MCF 10A (cell line): Measurements from ENCODE around the gene AKAP13. TPM values are rescaled to one million over a fixed set of nuclear protein-coding genes. Genes with fewer than 3 reads are reported as not detected.

Experiments used
- BruUV-seq: library from RNA; stranded (reverse); fragments of 400-500 nt; replicated peaks from 2 replicates; lab custom pipeline; 2021; lab: Mats Ljungman, UMichigan
- CTCF ChIA-PET: fragments of 300-600 bp; sonication (Branson Sonifier 250); formaldehyde crosslinking; extraction: SDS; loops from one replicate; lab custom pipeline; 2021; ENCODE audit warnings: antibody characterized with exemption, inconsistent platforms; lab: Yijun Ruan, JAX
- POLR2A ChIA-PET: fragments of 300-600, 350-650 bp; sonication (Branson Sonifier 250); formaldehyde crosslinking; extraction: SDS; loops from one replicate; lab custom pipeline; 2020; ENCODE audit warnings: antibody characterized with exemption, inconsistent platforms; lab: Yijun Ruan, JAX
- DNase-seq: peaks from one replicate; pipeline ENCODE4 v3.0.0-alpha.2; 2018; ENCODE audit not compliant: unreplicated experiment
- H3K27ac Mint-ChIP-seq: one replicate; pipeline ENCODE4 v1.8.0; 2022; ENCODE audit warnings: mild to moderate bottlenecking, low read depth, mixed read lengths; ENCODE audit not compliant: unreplicated experiment
- H3K27me3 Mint-ChIP-seq: one replicate; pipeline ENCODE4 v1.8.0; 2022; ENCODE audit warnings: mixed read lengths; ENCODE audit not compliant: insufficient read depth, unreplicated experiment
- H3K36me3 Mint-ChIP-seq: one replicate; pipeline ENCODE4 v1.8.0; 2022; ENCODE audit warnings: mild to moderate bottlenecking, moderate library complexity, mixed read lengths; ENCODE audit not compliant: insufficient read depth, unreplicated experiment
- H3K4me1 Mint-ChIP-seq: one replicate; pipeline ENCODE4 v1.8.0; 2022; ENCODE audit warnings: mixed read lengths; ENCODE audit not compliant: insufficient read depth, unreplicated experiment
- H3K4me3 Mint-ChIP-seq: one replicate; pipeline ENCODE4 v1.8.0; 2022; ENCODE audit warnings: mild to moderate bottlenecking, moderate library complexity, mixed read lengths; ENCODE audit not compliant: unreplicated experiment
- H3K9me3 Mint-ChIP-seq: one replicate; pipeline ENCODE4 v1.8.0; 2022; ENCODE audit warnings: mixed read lengths; ENCODE audit not compliant: unreplicated experiment
- intact Hi-C: fragments of 100-400 bp; cut with micrococcal nuclease; formaldehyde crosslinking; loops from 2 replicates; pipeline ENCODE4 v1.14.1; 2022
- total RNA-seq: library from RNA; stranded (reverse); gene quantifications from 2 replicates; pipeline ENCODE4 v1.2.3, GENCODE V29; 2022
- TF ChIP-seq, protein P1 (sequence below): fragments of 200-600 bp; IDR thresholded peaks from one replicate; pipeline ENCODE4 v1.8.0; 2022; ENCODE audit warnings: antibody characterized with exemption, mild to moderate bottlenecking; ENCODE audit not compliant: unreplicated experiment

The AKAP13 gene
- total RNA-seq, 1 experiment from 2014 or later, result 65.7 TPM

GRCh38 chr15:85397151-85397550 lies 16.7 kb downstream of the AKAP13 start:
- ChIA-PET CTCF (interaction anchor here (0.5 to 1.7 kb wide), 8 partner anchors 8 to 1755 kb away, joined by 3 to 9 read pairs (median 3); no protein-coding TSS in a partner anchor), POLR2A (interaction anchor here (0.6 to 6.2 kb wide), 6 partner anchors 9 to 51 kb away, joined by 3 to 41 read pairs (median 4); partner anchors contain the start of gene AKAP13)
- Mint-ChIP-seq H3K9me3 (no peaks in the 10 kb centered on the region), H3K27ac (no peak overlapping the region), H3K4me3 (no peak overlapping the region), H3K27me3 (no peaks in the 10 kb centered on the region), H3K36me3 (peaks cover 6% of the 10 kb centered on the region), H3K4me1 (peaks cover 35% of the 10 kb centered on the region)
- TF ChIP-seq, protein P1, sequence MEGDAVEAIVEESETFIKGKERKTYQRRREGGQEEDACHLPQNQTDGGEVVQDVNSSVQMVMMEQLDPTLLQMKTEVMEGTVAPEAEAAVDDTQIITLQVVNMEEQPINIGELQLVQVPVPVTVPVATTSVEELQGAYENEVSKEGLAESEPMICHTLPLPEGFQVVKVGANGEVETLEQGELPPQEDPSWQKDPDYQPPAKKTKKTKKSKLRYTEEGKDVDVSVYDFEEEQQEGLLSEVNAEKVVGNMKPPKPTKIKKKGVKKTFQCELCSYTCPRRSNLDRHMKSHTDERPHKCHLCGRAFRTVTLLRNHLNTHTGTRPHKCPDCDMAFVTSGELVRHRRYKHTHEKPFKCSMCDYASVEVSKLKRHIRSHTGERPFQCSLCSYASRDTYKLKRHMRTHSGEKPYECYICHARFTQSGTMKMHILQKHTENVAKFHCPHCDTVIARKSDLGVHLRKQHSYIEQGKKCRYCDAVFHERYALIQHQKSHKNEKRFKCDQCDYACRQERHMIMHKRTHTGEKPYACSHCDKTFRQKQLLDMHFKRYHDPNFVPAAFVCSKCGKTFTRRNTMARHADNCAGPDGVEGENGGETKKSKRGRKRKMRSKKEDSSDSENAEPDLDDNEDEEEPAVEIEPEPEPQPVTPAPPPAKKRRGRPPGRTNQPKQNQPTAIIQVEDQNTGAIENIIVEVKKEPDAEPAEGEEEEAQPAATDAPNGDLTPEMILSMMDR, result no peak
- DNase-seq, result no peak
- no TSS peak for BruUV-seq
- intact Hi-C loops, result no loop called here

DNA sequence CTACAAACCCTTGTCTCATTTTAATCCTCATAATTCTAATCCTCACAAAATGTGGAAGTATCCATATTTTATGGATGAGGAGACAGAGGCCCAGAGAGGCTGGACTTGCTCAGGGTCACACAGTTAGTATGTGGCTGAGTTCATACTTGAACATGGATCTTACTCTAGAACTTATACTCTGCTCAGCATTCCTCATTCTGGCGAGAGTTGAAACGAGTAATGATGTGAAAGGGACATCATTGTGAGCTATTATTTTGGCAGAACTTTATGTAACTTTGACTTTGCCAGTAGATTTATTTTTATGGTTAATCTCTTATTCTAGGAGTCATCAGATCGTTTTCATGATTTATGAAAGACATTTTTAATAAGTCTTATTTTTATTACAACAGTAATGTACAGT lies 17.5 kb downstream of the AKAP13 start:
- Mint-ChIP-seq H3K27me3 (no peaks in the 10 kb centered on the region), H3K27ac (no peak overlapping the region), H3K4me1 (peaks cover 37% of the 10 kb centered on the region), H3K36me3 (peaks cover 3% of the 10 kb centered on the region), H3K9me3 (no peaks in the 10 kb centered on the region), H3K4me3 (no peak overlapping the region)
- no peak for DNase-seq
- intact Hi-C loops, result no loop called here
- TF ChIP-seq, protein P1, result no peak
- ChIA-PET POLR2A (interaction anchor here (0.9 to 6.2 kb wide), 5 partner anchors 10 to 52 kb away, joined by 3 to 41 read pairs (median 4); no protein-coding TSS in a partner anchor), CTCF (interaction anchor here (0.6 to 1.7 kb wide), 7 partner anchors 12 to 71 kb away, joined by 3 to 9 read pairs (median 3); no protein-coding TSS in a partner anchor)
- BruUV-seq, result no TSS peak

DNA sequence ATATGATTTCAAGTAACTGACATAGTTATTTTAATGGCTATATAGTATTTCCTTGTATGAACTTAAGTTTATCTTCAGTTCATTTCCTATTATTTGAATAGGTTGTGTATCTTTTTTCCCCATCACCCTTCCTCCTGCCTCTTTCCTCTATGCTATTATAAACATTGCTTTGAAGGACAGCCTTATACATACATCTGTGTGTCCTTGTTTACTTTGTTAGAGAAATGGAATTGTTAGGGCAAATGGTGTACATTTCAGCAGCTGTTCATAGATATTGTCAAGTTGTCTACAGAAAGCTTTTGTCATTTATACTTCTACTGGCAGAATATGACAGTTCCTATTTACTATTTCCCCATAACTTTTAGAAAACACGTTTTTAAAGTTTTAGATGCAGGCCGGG lies 18.4 kb downstream of the AKAP13 start:
- TF ChIP-seq, protein P1, result no peak
- DNase-seq, result no peak
- Mint-ChIP-seq H3K9me3 (no peaks in the 10 kb centered on the region), H3K36me3 (peaks cover 2% of the 10 kb centered on the region), H3K4me3 (no peak overlapping the region), H3K27me3 (no peaks in the 10 kb centered on the region), H3K27ac (no peak overlapping the region), H3K4me1 (peaks cover 34% of the 10 kb centered on the region)
- no TSS peak for BruUV-seq
- intact Hi-C loops, result no loop called here
- POLR2A ChIA-PET, result interaction anchor here (6.2 kb wide), 1 partner anchor 14 kb away, joined by 41 read pairs; no protein-coding TSS in a partner anchor
- CTCF ChIA-PET, result interaction anchor here (0.5 to 1.7 kb wide), 2 partner anchors 13 to 800 kb away, joined by 3 to 4 read pairs; no protein-coding TSS in a partner anchor

DNA sequence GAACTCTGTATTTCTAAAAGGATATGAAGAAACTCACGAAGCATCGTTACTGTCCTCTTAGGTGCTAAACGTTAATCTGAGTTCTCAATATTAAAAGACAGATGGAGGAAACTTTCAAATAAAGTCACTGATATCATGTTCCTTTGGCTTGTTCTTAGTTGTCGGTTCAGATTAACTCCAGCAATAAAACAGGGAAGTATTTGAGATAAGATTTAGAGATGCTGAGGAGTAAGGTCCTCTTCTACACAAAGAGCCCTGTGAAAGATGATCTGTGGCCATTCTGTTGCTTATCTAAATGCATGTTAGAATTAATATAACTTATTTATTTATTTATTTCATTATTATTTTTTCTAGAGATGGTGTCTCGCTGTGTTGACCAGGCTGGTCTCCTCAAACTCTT lies 19.2 kb downstream of the AKAP13 start:
- Mint-ChIP-seq H3K27me3 (no peaks in the 10 kb centered on the region), H3K4me1 (peaks cover 34% of the 10 kb centered on the region), H3K4me3 (no peak overlapping the region), H3K27ac (no peak overlapping the region), H3K9me3 (no peaks in the 10 kb centered on the region), H3K36me3 (peaks cover 6% of the 10 kb centered on the region)
- CTCF ChIA-PET, result interaction anchor here (0.9 to 2.5 kb wide), 3 partner anchors 14 to 69 kb away, joined by 4 to 16 read pairs (median 12); no protein-coding TSS in a partner anchor
- no TSS peak for BruUV-seq
- TF ChIP-seq, protein P1, result no peak
- intact Hi-C loops, result no loop called here
- POLR2A ChIA-PET, result interaction anchor here (1.6 kb wide), 1 partner anchor 18 kb away, joined by 4 read pairs; no protein-coding TSS in a partner anchor
- no peak for DNase-seq
